NB4 (cell line): ENCODE measurements around the gene ATP12A.
"Not testable (repeated sequence)": the region's sequence is repeated elsewhere in the genome, so short reads cannot be mapped to it uniquely, and the experiment has no call there.

Experiments used
- MYC ChIP-seq: IDR thresholded peaks from 2 replicates; pipeline ENCODE4 v1.6.1; 2011; ENCODE audit warnings: low read depth, low read length
- POLR2A ChIP-seq: IDR thresholded peaks from 2 replicates; pipeline ENCODE4 v1.6.1; 2011; ENCODE audit warnings: mild to moderate bottlenecking; ENCODE audit not compliant: insufficient read length; ENCODE audit errors: extremely low read depth
- TF ChIP-seq, protein P1 (sequence below): IDR thresholded peaks from one replicate; pipeline ENCODE4 v1.5.1; 2012; ENCODE audit warnings: low read depth, low read length
- TF ChIP-seq, protein P2 (sequence below): IDR thresholded peaks from 2 replicates; pipeline ENCODE4 v1.6.1; 2011; ENCODE audit warnings: low read depth, low read length

DNA sequence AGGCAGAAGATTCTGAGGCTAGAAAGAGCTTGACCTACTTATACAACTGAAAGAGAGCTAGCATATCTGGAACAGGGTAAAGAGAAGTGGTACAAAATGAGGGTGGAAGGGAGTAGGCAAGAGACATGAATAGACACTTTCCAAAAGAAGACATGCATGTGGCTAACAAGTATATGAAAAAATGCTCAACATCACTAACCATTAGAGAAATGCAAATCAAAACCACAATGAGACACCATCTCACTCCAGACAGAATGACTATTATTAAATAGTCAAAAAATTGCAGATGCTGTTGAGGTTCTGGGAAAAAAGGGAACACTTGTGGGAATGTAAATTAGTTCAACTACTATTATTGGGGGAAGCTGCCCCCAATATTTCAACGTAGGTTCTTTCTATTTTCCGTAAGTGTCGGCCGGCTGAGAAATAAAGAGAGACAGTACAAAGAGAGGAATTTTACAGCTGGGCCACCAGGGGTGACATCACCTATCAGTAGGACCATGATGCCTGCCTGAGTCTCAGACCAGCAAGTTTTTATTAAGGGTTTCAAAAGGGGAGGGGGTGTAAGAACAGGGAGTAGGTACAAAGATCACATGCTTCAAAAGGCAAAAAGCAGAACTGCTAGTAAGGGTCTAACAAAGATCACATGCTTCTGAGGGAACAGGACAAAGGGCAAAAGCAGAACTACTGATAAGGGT lies 50.8 kb downstream of the ATP12A start:
- TF ChIP-seq, protein P1, sequence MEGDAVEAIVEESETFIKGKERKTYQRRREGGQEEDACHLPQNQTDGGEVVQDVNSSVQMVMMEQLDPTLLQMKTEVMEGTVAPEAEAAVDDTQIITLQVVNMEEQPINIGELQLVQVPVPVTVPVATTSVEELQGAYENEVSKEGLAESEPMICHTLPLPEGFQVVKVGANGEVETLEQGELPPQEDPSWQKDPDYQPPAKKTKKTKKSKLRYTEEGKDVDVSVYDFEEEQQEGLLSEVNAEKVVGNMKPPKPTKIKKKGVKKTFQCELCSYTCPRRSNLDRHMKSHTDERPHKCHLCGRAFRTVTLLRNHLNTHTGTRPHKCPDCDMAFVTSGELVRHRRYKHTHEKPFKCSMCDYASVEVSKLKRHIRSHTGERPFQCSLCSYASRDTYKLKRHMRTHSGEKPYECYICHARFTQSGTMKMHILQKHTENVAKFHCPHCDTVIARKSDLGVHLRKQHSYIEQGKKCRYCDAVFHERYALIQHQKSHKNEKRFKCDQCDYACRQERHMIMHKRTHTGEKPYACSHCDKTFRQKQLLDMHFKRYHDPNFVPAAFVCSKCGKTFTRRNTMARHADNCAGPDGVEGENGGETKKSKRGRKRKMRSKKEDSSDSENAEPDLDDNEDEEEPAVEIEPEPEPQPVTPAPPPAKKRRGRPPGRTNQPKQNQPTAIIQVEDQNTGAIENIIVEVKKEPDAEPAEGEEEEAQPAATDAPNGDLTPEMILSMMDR, result not testable (repeated sequence)
- TF ChIP-seq POLR2A, MYC: not testable (repeated sequence)
- TF ChIP-seq, protein P2, sequence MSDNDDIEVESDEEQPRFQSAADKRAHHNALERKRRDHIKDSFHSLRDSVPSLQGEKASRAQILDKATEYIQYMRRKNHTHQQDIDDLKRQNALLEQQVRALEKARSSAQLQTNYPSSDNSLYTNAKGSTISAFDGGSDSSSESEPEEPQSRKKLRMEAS, result not testable (repeated sequence)
